ENCODE results near the gene EFL1. TPM values are rescaled to one million over a fixed set of nuclear protein-coding genes. Genes with fewer than 3 reads are reported as not detected.
"Not testable (repeated sequence)": the region's sequence is repeated elsewhere in the genome, so short reads cannot be mapped to it uniquely, and the experiment has no call there.

EFL1 gene
- total and polyA plus RNA-seq, 2 experiments from 2014 or later, result 15.4 to 46.4 TPM

DNA sequence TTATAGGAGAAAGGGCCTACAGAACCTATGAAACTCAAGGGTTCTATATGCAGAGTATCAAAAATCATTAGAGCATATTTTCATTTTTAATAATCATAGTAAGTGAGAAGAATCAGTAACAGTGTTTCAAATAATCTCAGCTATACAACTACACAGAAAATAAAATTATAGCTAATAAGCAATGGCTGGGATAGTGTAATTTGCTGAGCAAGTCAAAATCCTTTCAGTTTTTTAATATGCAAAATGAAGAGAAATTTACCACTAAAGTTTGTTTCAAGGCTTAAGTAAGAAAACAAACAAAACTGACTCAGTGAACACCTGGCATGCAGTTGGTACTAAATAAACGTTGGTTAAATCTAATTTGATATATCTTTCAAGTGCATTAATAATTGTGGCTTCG is 66.2 kb downstream of the EFL1 start (continued):
- TF ChIP-seq, protein P1, sequence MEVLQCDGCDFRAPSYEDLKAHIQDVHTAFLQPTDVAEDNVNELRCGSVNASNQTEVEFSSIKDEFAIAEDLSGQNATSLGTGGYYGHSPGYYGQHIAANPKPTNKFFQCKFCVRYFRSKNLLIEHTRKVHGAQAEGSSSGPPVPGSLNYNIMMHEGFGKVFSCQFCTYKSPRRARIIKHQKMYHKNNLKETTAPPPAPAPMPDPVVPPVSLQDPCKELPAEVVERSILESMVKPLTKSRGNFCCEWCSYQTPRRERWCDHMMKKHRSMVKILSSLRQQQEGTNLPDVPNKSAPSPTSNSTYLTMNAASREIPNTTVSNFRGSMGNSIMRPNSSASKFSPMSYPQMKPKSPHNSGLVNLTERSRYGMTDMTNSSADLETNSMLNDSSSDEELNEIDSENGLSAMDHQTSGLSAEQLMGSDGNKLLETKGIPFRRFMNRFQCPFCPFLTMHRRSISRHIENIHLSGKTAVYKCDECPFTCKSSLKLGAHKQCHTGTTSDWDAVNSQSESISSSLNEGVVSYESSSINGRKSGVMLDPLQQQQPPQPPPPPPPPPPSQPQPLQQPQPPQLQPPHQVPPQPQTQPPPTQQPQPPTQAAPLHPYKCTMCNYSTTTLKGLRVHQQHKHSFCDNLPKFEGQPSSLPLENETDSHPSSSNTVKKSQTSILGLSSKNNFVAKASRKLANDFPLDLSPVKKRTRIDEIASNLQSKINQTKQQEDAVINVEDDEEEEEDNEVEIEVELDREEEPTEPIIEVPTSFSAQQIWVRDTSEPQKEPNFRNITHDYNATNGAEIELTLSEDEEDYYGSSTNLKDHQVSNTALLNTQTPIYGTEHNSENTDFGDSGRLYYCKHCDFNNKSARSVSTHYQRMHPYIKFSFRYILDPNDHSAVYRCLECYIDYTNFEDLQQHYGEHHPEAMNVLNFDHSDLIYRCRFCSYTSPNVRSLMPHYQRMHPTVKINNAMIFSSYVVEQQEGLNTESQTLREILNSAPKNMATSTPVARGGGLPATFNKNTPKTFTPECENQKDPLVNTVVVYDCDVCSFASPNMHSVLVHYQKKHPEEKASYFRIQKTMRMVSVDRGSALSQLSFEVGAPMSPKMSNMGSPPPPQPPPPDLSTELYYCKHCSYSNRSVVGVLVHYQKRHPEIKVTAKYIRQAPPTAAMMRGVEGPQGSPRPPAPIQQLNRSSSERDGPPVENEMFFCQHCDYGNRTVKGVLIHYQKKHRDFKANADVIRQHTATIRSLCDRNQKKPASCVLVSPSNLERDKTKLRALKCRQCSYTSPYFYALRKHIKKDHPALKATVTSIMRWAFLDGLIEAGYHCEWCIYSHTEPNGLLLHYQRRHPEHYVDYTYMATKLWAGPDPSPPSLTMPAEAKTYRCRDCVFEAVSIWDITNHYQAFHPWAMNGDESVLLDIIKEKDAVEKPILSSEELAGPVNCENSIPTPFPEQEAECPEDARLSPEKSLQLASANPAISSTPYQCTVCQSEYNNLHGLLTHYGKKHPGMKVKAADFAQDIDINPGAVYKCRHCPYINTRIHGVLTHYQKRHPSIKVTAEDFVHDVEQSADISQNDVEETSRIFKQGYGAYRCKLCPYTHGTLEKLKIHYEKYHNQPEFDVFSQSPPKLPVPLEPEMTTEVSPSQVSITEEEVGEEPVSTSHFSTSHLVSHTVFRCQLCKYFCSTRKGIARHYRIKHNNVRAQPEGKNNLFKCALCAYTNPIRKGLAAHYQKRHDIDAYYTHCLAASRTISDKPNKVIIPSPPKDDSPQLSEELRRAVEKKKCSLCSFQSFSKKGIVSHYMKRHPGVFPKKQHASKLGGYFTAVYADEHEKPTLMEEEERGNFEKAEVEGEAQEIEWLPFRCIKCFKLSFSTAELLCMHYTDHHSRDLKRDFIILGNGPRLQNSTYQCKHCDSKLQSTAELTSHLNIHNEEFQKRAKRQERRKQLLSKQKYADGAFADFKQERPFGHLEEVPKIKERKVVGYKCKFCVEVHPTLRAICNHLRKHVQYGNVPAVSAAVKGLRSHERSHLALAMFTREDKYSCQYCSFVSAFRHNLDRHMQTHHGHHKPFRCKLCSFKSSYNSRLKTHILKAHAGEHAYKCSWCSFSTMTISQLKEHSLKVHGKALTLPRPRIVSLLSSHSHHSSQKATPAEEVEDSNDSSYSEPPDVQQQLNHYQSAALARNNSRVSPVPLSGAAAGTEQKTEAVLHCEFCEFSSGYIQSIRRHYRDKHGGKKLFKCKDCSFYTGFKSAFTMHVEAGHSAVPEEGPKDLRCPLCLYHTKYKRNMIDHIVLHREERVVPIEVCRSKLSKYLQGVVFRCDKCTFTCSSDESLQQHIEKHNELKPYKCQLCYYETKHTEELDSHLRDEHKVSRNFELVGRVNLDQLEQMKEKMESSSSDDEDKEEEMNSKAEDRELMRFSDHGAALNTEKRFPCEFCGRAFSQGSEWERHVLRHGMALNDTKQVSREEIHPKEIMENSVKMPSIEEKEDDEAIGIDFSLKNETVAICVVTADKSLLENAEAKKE (CRISPR knock-in tag; IDR thresholded peaks at IDR 0.05), result no peak
- no peak for TF ChIP-seq JUNB (IDR thresholded peaks at IDR 0.05; ENCODE audit: unreplicated experiment)

DNA sequence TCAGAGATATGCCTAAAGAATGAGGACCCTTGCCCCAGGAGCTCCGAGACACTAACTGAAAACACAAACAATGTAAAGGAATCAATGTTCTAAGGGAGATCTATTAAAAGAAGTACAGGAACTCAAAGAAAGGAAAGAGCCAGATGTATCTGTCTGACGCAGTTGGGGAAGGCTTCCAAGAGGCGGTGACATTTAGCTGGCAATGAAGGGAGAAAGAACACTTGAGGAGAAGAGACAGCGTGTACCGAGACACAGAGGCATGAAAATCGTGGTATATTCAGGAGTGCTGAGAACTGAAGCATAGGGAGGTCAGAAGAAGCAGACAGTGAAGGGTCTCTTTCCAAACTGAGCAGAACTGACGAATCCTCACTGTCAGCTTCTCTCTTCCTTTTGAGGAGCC is 66.7 kb downstream of the EFL1 start:
- H3K4me3 ChIP-seq; ATAC-seq; H3K27ac Mint-ChIP-seq; H3F3A ChIP-seq (replicated peaks; ENCODE audit: low read depth); H3K79me2 ChIP-seq (replicated peaks; ENCODE audit: insufficient read depth); H4K20me1 ChIP-seq (replicated peaks; ENCODE audit: insufficient read depth); H3K9me3 Mint-ChIP-seq; H3K4me2 ChIP-seq; H3K27me3 Mint-ChIP-seq (ENCODE audit: insufficient read depth, low read depth, poor library complexity); H3K4me1 ChIP-seq (ENCODE audit: insufficient read depth); H3K27me3 ChIP-seq (ENCODE audit: insufficient read depth); H2AFZ ChIP-seq; H3K9me2 ChIP-seq (ENCODE audit: insufficient read depth); H3K4me1 Mint-ChIP-seq; H3K36me3 ChIP-seq (ENCODE audit: insufficient read depth); DNase-seq (ENCODE audit: low spot score); H3K4me3 Mint-ChIP-seq; H3K27ac ChIP-seq (ENCODE audit: low read depth); H3K36me3 Mint-ChIP-seq (ENCODE audit: low read depth): not testable (repeated sequence)

- not testable (repeated sequence) for H2AFZ ChIP-seq; H3K27ac Mint-ChIP-seq; H3K27me3 Mint-ChIP-seq (ENCODE audit: insufficient read depth, low read depth, poor library complexity); H3K9me3 Mint-ChIP-seq; H3K4me1 Mint-ChIP-seq; H3F3A ChIP-seq (replicated peaks; ENCODE audit: low read depth); H3K4me2 ChIP-seq; H3K9me2 ChIP-seq (ENCODE audit: insufficient read depth); H3K27me3 ChIP-seq (ENCODE audit: insufficient read depth); H3K36me3 Mint-ChIP-seq (ENCODE audit: low read depth); H3K4me3 ChIP-seq; H3K36me3 ChIP-seq (ENCODE audit: insufficient read depth); H3K4me1 ChIP-seq (ENCODE audit: insufficient read depth); DNase-seq (ENCODE audit: low spot score); H4K20me1 ChIP-seq (replicated peaks; ENCODE audit: insufficient read depth); H3K4me3 Mint-ChIP-seq; H3K79me2 ChIP-seq (replicated peaks; ENCODE audit: insufficient read depth); ATAC-seq; H3K27ac ChIP-seq (ENCODE audit: low read depth)
These were observed 68.0 kb downstream of the EFL1 start for GRCh38 chr15:82194488-82194887.

GRCh38 chr15:82193435-82193834 is 69.1 kb downstream of the EFL1 start:
- not testable (repeated sequence) for H3K27me3 Mint-ChIP-seq (ENCODE audit: insufficient read depth, low read depth, poor library complexity); H3K36me3 ChIP-seq (ENCODE audit: insufficient read depth); H3K9me3 Mint-ChIP-seq; ATAC-seq; DNase-seq (ENCODE audit: low spot score); H3K27ac ChIP-seq (ENCODE audit: low read depth); H4K20me1 ChIP-seq (replicated peaks; ENCODE audit: insufficient read depth); H3K36me3 Mint-ChIP-seq (ENCODE audit: low read depth); H3K27me3 ChIP-seq (ENCODE audit: insufficient read depth); H3K27ac Mint-ChIP-seq; H3K4me1 Mint-ChIP-seq; H3K4me3 ChIP-seq; H3K4me1 ChIP-seq (ENCODE audit: insufficient read depth); H3K79me2 ChIP-seq (replicated peaks; ENCODE audit: insufficient read depth); H2AFZ ChIP-seq; H3K4me2 ChIP-seq; H3K9me2 ChIP-seq (ENCODE audit: insufficient read depth); H3K4me3 Mint-ChIP-seq; H3F3A ChIP-seq (replicated peaks; ENCODE audit: low read depth)

DNA sequence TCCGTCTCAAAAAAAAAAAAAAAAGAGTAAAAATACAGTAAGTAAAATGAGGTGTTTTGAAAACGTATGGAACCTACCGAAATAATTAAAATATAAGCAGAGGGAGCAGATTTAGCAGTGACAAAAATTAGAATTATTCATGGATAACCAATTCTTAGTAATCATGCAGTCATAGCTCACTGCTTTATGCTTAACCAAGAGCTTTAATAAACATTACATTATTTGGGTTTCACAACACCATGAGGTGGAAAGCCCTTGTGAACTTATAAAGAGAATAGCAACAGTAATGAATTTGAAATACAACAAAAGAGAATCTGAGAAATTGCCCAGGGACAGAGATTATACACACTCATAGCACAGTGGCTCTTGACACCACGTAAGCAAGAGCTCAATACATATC is 70.1 kb downstream of the EFL1 start:
- H3K4me3 Mint-ChIP-seq; H3K27me3 Mint-ChIP-seq (ENCODE audit: insufficient read depth, low read depth, poor library complexity); H3K36me3 ChIP-seq (ENCODE audit: insufficient read depth); H3K79me2 ChIP-seq (replicated peaks; ENCODE audit: insufficient read depth); H4K20me1 ChIP-seq (replicated peaks; ENCODE audit: insufficient read depth); H3K27ac ChIP-seq (ENCODE audit: low read depth); H3K4me1 Mint-ChIP-seq; H3K27ac Mint-ChIP-seq; DNase-seq (ENCODE audit: low spot score); ATAC-seq; H3K4me2 ChIP-seq; H3K27me3 ChIP-seq (ENCODE audit: insufficient read depth); H3F3A ChIP-seq (replicated peaks; ENCODE audit: low read depth); H3K4me1 ChIP-seq (ENCODE audit: insufficient read depth); H3K4me3 ChIP-seq; H3K36me3 Mint-ChIP-seq (ENCODE audit: low read depth); H3K9me3 Mint-ChIP-seq; H2AFZ ChIP-seq; H3K9me2 ChIP-seq (ENCODE audit: insufficient read depth): not testable (repeated sequence)

All from GM23338 (cell line).